H1 (cell line): ENCODE measurements around the gene RWDD3. TPM values are rescaled to one million over a fixed set of nuclear protein-coding genes. Genes with fewer than 3 reads are reported as not detected.

Source experiments
- CTCF ChIA-PET: fragments of 300-600 bp; sonication (Branson Sonifier 250); formaldehyde crosslinking; loops from one replicate; lab custom pipeline; 2021; ENCODE audit not compliant: partially characterized antibody; lab: Charles Lee
- POLR2A ChIA-PET: fragments of 300-600 bp; sonication (Branson Sonifier 250); formaldehyde crosslinking; loops from one replicate; lab custom pipeline; 2021; ENCODE audit warnings: inconsistent platforms; ENCODE audit not compliant: partially characterized antibody; lab: Charles Lee
- DNase-seq, 2 experiments: peaks; one replicate each; pipeline versions ENCODE4 v3.0.0 to v3.0.0-alpha.2; 2010 to 2022; ENCODE audit warnings: low spot score in 2 of 2, low read depth in 1 of 2, mixed read lengths in 1 of 2
- FAIRE-seq: peaks from 2 replicates; lab custom pipeline; 2011; peaks lifted over from hg19 to GRCh38; lab: Jason Lieb, UNC
- H2AFZ ChIP-seq: 2 replicates; pipeline ENCODE4 v1.8.1; 2012; ENCODE audit warnings: low read length, inconsistent platforms
- H2AK5ac ChIP-seq: 2 replicates; pipeline ENCODE4 v1.6.1; 2013; ENCODE audit warnings: low read depth, low read length
- H2BK120ac ChIP-seq: replicated peaks from 2 replicates; pipeline ENCODE3; 2013; ENCODE audit warnings: low read depth, low read length, inconsistent platforms
- H2BK12ac ChIP-seq: 2 replicates; pipeline ENCODE4 v1.6.1; 2013; ENCODE audit warnings: low read depth, low read length
- H2BK15ac ChIP-seq: 2 replicates; pipeline ENCODE4 v1.6.1; 2013; ENCODE audit warnings: low read length
- H2BK20ac ChIP-seq: 2 replicates; pipeline ENCODE4 v1.6.1; 2013; ENCODE audit warnings: low read length
- H2BK5ac ChIP-seq: 2 replicates; pipeline ENCODE4 v1.6.1; 2013; ENCODE audit warnings: low read depth, low read length
- H3K14ac ChIP-seq: 2 replicates; pipeline ENCODE4 v1.6.1; 2013; ENCODE audit warnings: inconsistent platforms; ENCODE audit not compliant: insufficient read length
- H3K18ac ChIP-seq: 2 replicates; pipeline ENCODE4 v1.6.1; 2013; ENCODE audit warnings: low read length; ENCODE audit errors: extremely low read depth
- H3K23ac ChIP-seq: 2 replicates; pipeline ENCODE4 v1.6.1; 2013; ENCODE audit warnings: inconsistent platforms; ENCODE audit not compliant: insufficient read length
- H3K23me2 ChIP-seq: 2 replicates; pipeline ENCODE4 v1.6.1; 2013; ENCODE audit warnings: low read depth, low read length
- H3K27ac ChIP-seq: 2 replicates; pipeline ENCODE4 v1.6.1; 2011; ENCODE audit warnings: low read depth, low read length, inconsistent platforms
- H3K27me3 ChIP-seq, 4 experiments: replicated peaks in 1 of 4; 1 replicate in 1 of 4; 2 replicates in 3 of 4; pipeline versions ENCODE4 v1.6.1 to v1.8.1; 2011 to 2013; ENCODE audit warnings: low read length in 3 of 4, mild to moderate bottlenecking in 3 of 4, inconsistent platforms in 2 of 4, mixed read lengths in 2 of 4, moderate library complexity in 1 of 4; ENCODE audit not compliant: control insufficient read depth in 3 of 4, insufficient read depth in 3 of 4; ENCODE audit errors: extremely low read depth in 1 of 4
- H3K36me3 ChIP-seq, 4 experiments: 2 replicates each; pipeline versions ENCODE4 v1.6.1 to v1.8.1; 2011 to 2013; ENCODE audit warnings: mild to moderate bottlenecking in 4 of 4, low read length in 3 of 4, moderate library complexity in 2 of 4, control low read depth in 1 of 4, inconsistent platforms in 1 of 4; ENCODE audit not compliant: insufficient read depth in 4 of 4, control insufficient read depth in 2 of 4
- H3K4ac ChIP-seq: replicated peaks from 2 replicates; pipeline ENCODE3; 2013; ENCODE audit warnings: low read length, low read depth, mixed read lengths, inconsistent platforms; ENCODE audit not compliant: insufficient read length
- H3K4me1 ChIP-seq, 4 experiments: replicated peaks in 1 of 4; 1 replicate in 1 of 4; 2 replicates in 3 of 4; pipeline versions ENCODE4 v1.6.1 to v1.8.1; 2011 to 2013; ENCODE audit warnings: low read length in 3 of 4, inconsistent platforms in 2 of 4, mixed read lengths in 1 of 4; ENCODE audit not compliant: insufficient read depth in 4 of 4, control insufficient read depth in 3 of 4
- H3K4me2 ChIP-seq, 2 experiments: 2 replicates each; pipeline versions ENCODE4 v1.6.1 to v1.8.1; 2011 to 2013; ENCODE audit warnings: low read depth in 2 of 2, low read length in 2 of 2, control low read depth in 1 of 2, inconsistent platforms in 1 of 2, mild to moderate bottlenecking in 1 of 2; ENCODE audit not compliant: insufficient read depth in 1 of 2
- H3K4me3 ChIP-seq, 4 experiments: fragments of 200-600, 300-600 bp in 1 of 4; sonication (generic), shearing (Covaris generic), sonication (Bioruptor Twin) in 1 of 4; 2 replicates each; pipeline versions ENCODE4 v1.5.1 to v1.8.1; 2011 to 2016; ENCODE audit warnings: low read length in 4 of 4, low read depth in 3 of 4, control low read depth in 2 of 4, inconsistent platforms in 2 of 4, mild to moderate bottlenecking in 2 of 4, mixed read lengths in 1 of 4, moderate library complexity in 1 of 4; ENCODE audit not compliant: insufficient read depth in 2 of 4; ENCODE audit errors: extremely low read depth in 1 of 4
- H3K56ac ChIP-seq: replicated peaks from 2 replicates; pipeline ENCODE3; 2013; ENCODE audit warnings: low read depth, mild to moderate bottlenecking, mixed read lengths, low read length, inconsistent platforms; ENCODE audit not compliant: insufficient read length
- H3K79me1 ChIP-seq: 2 replicates; pipeline ENCODE4 v1.6.1; 2013; ENCODE audit warnings: low read depth, low read length, control low read depth
- H3K79me2 ChIP-seq, 2 experiments: 2 replicates each; pipeline versions ENCODE4 v1.6.1 to v1.8.1; 2012 to 2013; ENCODE audit warnings: low read length in 2 of 2, mild to moderate bottlenecking in 2 of 2, inconsistent platforms in 1 of 2; ENCODE audit not compliant: insufficient read depth in 2 of 2, control insufficient read depth in 1 of 2
- H3K9ac ChIP-seq, 4 experiments: replicated peaks in 1 of 4; 1 replicate in 1 of 4; 2 replicates in 3 of 4; pipeline versions ENCODE4 v1.6.1 to v1.8.1; 2011 to 2013; ENCODE audit warnings: low read depth in 3 of 4, low read length in 3 of 4, control low read depth in 2 of 4, mild to moderate bottlenecking in 2 of 4, moderate library complexity in 2 of 4, inconsistent platforms in 1 of 4; ENCODE audit errors: extremely low read depth in 1 of 4
- H3K9me3 ChIP-seq, 2 experiments: 2 replicates each; pipeline versions ENCODE4 v1.6.1 to v1.8.1; 2012 to 2013; ENCODE audit warnings: mild to moderate bottlenecking in 2 of 2, moderate library complexity in 2 of 2, control low read depth in 1 of 2, inconsistent platforms in 1 of 2, low read depth in 1 of 2, low read length in 1 of 2, mixed read lengths in 1 of 2; ENCODE audit not compliant: insufficient read depth in 2 of 2
- H4K20me1 ChIP-seq, 2 experiments: replicated peaks in 1 of 2; 2 replicates each; pipeline versions ENCODE3 to v1.8.1; 2011 to 2013; ENCODE audit warnings: inconsistent platforms in 2 of 2, low read length in 2 of 2, mild to moderate bottlenecking in 1 of 2; ENCODE audit not compliant: insufficient read depth in 2 of 2, control insufficient read depth in 1 of 2
- H4K5ac ChIP-seq: 2 replicates; pipeline ENCODE4 v1.6.1; 2013; ENCODE audit warnings: low read length, low read depth, mixed read lengths, inconsistent platforms; ENCODE audit not compliant: insufficient read length
- H4K8ac ChIP-seq: 2 replicates; pipeline ENCODE4 v1.8.0; 2013; ENCODE audit warnings: mild to moderate bottlenecking, moderate library complexity, low read length, inconsistent platforms; ENCODE audit not compliant: insufficient read depth; ENCODE audit errors: extremely low read depth
- H4K91ac ChIP-seq: replicated peaks from 2 replicates; pipeline ENCODE3; 2013; ENCODE audit warnings: low read length, mixed read lengths, inconsistent platforms; ENCODE audit not compliant: insufficient read length
- CHD1 ChIP-seq: IDR thresholded peaks from 2 replicates; pipeline ENCODE4 v1.6.1; 2012; ENCODE audit warnings: low read depth, low read length, improper control_type of control experiment
- POLR2A ChIP-seq, 2 experiments: IDR thresholded peaks; 1 replicate in 1 of 2; 2 replicates in 1 of 2; pipeline ENCODE4 v1.6.1; 2011; ENCODE audit warnings: low read depth in 2 of 2, low read length in 2 of 2, mild to moderate bottlenecking in 2 of 2; ENCODE audit errors: control extremely low read depth in 1 of 2
- RAD21 ChIP-seq, 2 experiments: IDR thresholded peaks in 1 of 2; conservative IDR thresholded peaks in 1 of 2; 2 replicates each; pipeline ENCODE4 v1.6.1; 2011; ENCODE audit warnings: low read depth in 2 of 2, low read length in 2 of 2, improper control_type of control experiment in 1 of 2, inconsistent platforms in 1 of 2, mild to moderate bottlenecking in 1 of 2, moderate library complexity in 1 of 2
- RFX5 ChIP-seq: IDR thresholded peaks from 2 replicates; pipeline ENCODE4 v1.6.1; 2011; ENCODE audit warnings: low read depth, low read length, improper control_type of control experiment, borderline replicate concordance
- SIRT6 ChIP-seq: IDR thresholded peaks from one replicate; pipeline ENCODE4 v1.7.1; 2012; ENCODE audit warnings: low read length, inconsistent platforms
- WGBS, 2 experiments: shearing (Covaris generic) in 1 of 2; methylation state at CpG; one replicate each; pipeline versions ENCODE4 v1.1.6 to v1.1.7; 2013 to 2015; ENCODE audit warnings: low lambda C conversion rate in 2 of 2, mixed read lengths in 2 of 2, inconsistent platforms in 1 of 2, low coverage in 1 of 2, missing lambda C conversion rate in 1 of 2; ENCODE audit not compliant: insufficient replicate concordance in 2 of 2, insufficient coverage in 1 of 2, insufficient read length in 1 of 2; ENCODE audit errors: extremely low coverage in 1 of 2, missing lambda C conversion rate in 1 of 2; 5-methylcytosine and 5-hydroxymethylcytosine counted together
- polyA plus RNA-seq, 7 experiments: library from polyadenylated mRNA; depleted of rRNA in 3 of 7; stranded (reverse) in 5 of 7; unstranded in 2 of 7; fragments of >200 nt in 5 of 7; fragments of 200-250 nt in 2 of 7; gene quantifications; 1 replicate in 5 of 7; 2 replicates in 1 of 7; 4 replicates in 1 of 7; pipeline versions ENCODE4 v1.2.1 to v1.2.3, GENCODE V29; 2011 to 2013; ENCODE audit warnings: missing spikeins in 2 of 7, mixed read lengths in 2 of 7
- total RNA-seq: library from RNA; stranded (reverse); fragmentation: NEBNext Ultra II Directional; extraction: Animal tissue kit (Norgen Biotek cat#: 25700); gene quantifications from 2 replicates; pipeline ENCODE4 v1.2.1, GENCODE V29; 2021

The RWDD3 gene
- total and polyA plus RNA-seq, 2 of the 8 experiments (the other 6 are each of a cell fraction or from before 2014, with no cell fraction given), result 7.9 to 14.5 TPM

- Histone ChIP-seq H3K23ac (no peak overlapping the region), H3K23me2 (peaks cover 7% of the 10 kb centered on the region; the same call in 1 of the 2 replicates), H3K9me3 (no peaks in the 10 kb centered on the region), H3K4me1 (peaks cover 0 to 4% (median 1%) of the 10 kb centered on the region in 4 experiments; a peak in 4 of 7 replicates), H3K79me1 (no peaks in the 10 kb centered on the region), H3K4me2 (no peak overlapping the region), H2AFZ (no peak overlapping the region), H3K36me3 (no peaks in the 10 kb centered on the region), H2BK12ac (no peak overlapping the region), H3K27ac (no peak overlapping the region), H2BK20ac (no peak overlapping the region), H4K91ac (no peak overlapping the region), H3K56ac (no peak overlapping the region), H3K27me3 (peaks cover 0 to 3% (median 0%) of the 10 kb centered on the region in 4 experiments; a peak in 2 of 7 replicates), H4K20me1 (no peaks in the 10 kb centered on the region), H3K79me2 (no peaks in the 10 kb centered on the region), H3K4ac (no peak overlapping the region), H3K4me3 (no peak overlapping the region), H3K9ac (no peak overlapping the region), H4K8ac (no peak overlapping the region), H3K14ac (no peak overlapping the region), H3K18ac (no peak overlapping the region), H2BK120ac (no peak overlapping the region), H2BK15ac (no peak overlapping the region), H4K5ac (no peak overlapping the region), H2BK5ac (no peak overlapping the region), H2AK5ac (no peak overlapping the region)
- 88% methylated on average over 3 of the region's 3 CpGs; no CpG with 5 or more reads in 1 of the 2 experiments for WGBS, 2 experiments
- FAIRE-seq (no peak), DNase-seq (no peak)
- ChIA-PET CTCF (interaction anchor here (0.6 to 0.7 kb wide), 2 partner anchors 11 to 149 kb away, joined by 3 read pairs; no protein-coding TSS in a partner anchor), POLR2A (no interaction called here)
- no peak for TF ChIP-seq SIRT6
- no peak for TF ChIP-seq POLR2A (IDR thresholded peaks at IDR 0.05; ENCODE audit: control extremely low read depth in 1 of 2, low read depth in 2 of 2, low read length in 2 of 2)
- TF ChIP-seq RAD21 (IDR thresholded peaks at IDR 0.05 in 1 of 2, conservative IDR thresholded peaks at IDR 0.05 in 1 of 2; ENCODE audit: low read depth in 2 of 2, low read length in 2 of 2), result no peak
- no peak for TF ChIP-seq CHD1
- no peak for TF ChIP-seq RFX5
These were observed 3.2 kb upstream of the RWDD3 start for GRCh38 chr1:95230768-95231191.
